B cell (primary cell): ENCODE measurements around the gene ADRB1.

Experiments used
- CTCF ChIP-seq: fragments of 200-600 bp; IDR thresholded peaks from one replicate; pipeline ENCODE4 v1.8.0; 2022; ENCODE audit warnings: antibody characterized with exemption, mild to moderate bottlenecking
- EZH2 ChIP-seq: IDR thresholded peaks from 2 replicates; pipeline ENCODE4 v1.6.1; 2012; ENCODE audit warnings: borderline replicate concordance, low read depth, mild to moderate bottlenecking, moderate library complexity, low read length; ENCODE audit not compliant: insufficient read depth, poor library complexity, severe bottlenecking

- TF ChIP-seq CTCF (no peak), EZH2 (no peak)
Observed at GRCh38 chr10:114070710-114071109, 27.0 kb downstream of the ADRB1 start.
